ENCODE results near the gene TRIM8.

The TRIM8 gene

GRCh38 chr10:102701796-102702195, 57.5 kb downstream of the TRIM8 start:
- no peak for DNase-seq (ENCODE audit: low read depth)

GRCh38 chr10:102702742-102703141, 58.5 kb downstream of the TRIM8 start:
- no peak for DNase-seq (ENCODE audit: low read depth)

- DNase-seq (ENCODE audit: low read depth) = peak; percentile 57
Measured at GRCh38 chr10:102704915-102705314, 60.6 kb downstream of the TRIM8 start.

GRCh38 chr10:102705531-102705930, 61.3 kb downstream of the TRIM8 start:
- no peak for DNase-seq (ENCODE audit: low read depth)

All from HS-5 (cell line).